GM12875 (cell line): ENCODE measurements around the gene GTSE1.
A peak's percentile ranks its signal among the peaks of the same experiment; 100 is the strongest.

Experiments
- H3K4me3 ChIP-seq: one replicate; pipeline ENCODE4 v1.5.1; 2011; ENCODE audit warnings: low read depth, low read length, control low read depth
- CTCF ChIP-seq: IDR thresholded peaks from 2 replicates; pipeline ENCODE4 v1.5.1; 2011; ENCODE audit warnings: low read depth, mild to moderate bottlenecking, control low read depth, inconsistent platforms, low read length, moderate library complexity, borderline replicate concordance; ENCODE audit not compliant: insufficient read depth

The GTSE1 gene

GRCh38 chr22:46286006-46286405, 10.7 kb upstream of the GTSE1 start:
- H3K4me3 ChIP-seq: no peak overlapping the region
- no peak for TF ChIP-seq CTCF

DNA sequence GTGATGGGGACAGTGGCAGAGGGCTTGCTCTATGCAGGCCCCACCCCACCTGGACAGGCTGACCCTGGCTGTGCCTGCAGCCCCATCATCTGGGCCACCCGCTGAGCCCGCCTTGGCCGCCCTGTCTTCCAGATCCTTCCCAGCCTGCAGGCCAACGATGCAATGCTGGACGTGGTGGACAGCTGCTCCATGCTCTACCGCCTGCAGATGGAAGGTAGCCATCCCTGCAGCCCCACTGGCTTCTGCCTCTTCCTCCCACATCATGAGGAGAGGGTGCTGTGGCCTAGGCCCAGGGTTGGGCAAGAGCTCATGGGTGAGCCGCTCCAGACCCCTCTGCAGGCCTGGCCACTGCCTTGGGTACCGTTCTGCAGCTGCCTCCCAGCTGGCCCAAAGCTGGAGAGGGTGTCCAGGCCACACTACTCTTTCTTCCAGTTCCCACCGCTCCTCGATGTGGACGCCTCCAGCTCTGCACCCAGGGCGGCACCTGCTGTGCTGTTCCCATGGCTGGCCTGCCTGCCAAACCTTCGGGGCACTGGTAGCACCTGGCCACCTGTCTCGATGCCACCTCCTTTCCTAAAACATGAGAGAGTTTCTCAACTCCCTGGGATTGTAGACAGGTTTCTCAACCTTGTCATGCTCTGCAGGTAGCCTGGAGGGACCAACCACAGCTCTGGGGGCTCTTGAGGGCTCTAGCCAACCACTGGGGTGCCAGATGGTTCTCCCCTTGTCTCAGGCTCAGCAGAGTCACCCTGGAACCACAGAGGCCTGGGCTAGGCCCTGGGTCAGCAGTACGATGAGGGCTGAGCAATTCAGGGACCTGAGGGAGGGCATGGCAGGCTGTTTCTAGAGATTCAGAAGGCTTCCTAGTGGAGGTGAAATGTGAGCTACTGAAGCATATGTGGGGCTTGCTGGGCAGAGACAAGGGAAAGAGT, 9.5 kb upstream of the GTSE1 start:
- TF ChIP-seq CTCF: no peak
- peak overlapping the region; percentile 68 for H3K4me3 ChIP-seq

- H3K4me3 ChIP-seq: peak overlapping the region; percentile 68
- no peak for TF ChIP-seq CTCF
Observed at GRCh38 chr22:46287873-46288751, 8.6 kb upstream of the GTSE1 start.

- H3K4me3 ChIP-seq: no peak overlapping the region
Observed at GRCh38 chr22:46288846-46289243, 7.8 kb upstream of the GTSE1 start.

GRCh38 chr22:46289244-46289891, 7.3 kb upstream of the GTSE1 start:
- TF ChIP-seq CTCF: no peak
- no peak overlapping the region for H3K4me3 ChIP-seq

More at GRCh38 chr22:46288846-46289243, 7.8 kb upstream of the GTSE1 start:
- no peak for TF ChIP-seq CTCF

GRCh38 chr22:46290121-46290842, 6.4 kb upstream of the GTSE1 start:
- H3K4me3 ChIP-seq: no peak overlapping the region
- no peak for TF ChIP-seq CTCF
